ENCODE results near the gene GDF15.

Gene GDF15

GRCh38 chr19:18432275-18433014 is 46.5 kb downstream of the GDF15 start:
- no peak for DNase-seq

GRCh38 chr19:18433015-18433691 is 47.2 kb downstream of the GDF15 start:
- DNase-seq = no peak

GRCh38 chr19:18433735-18434398 is 47.9 kb downstream of the GDF15 start:
- no peak for DNase-seq

GRCh38 chr19:18434411-18435175 is 48.6 kb downstream of the GDF15 start:
- no peak for DNase-seq

- DNase-seq = no peak
These were observed 49.4 kb downstream of the GDF15 start for GRCh38 chr19:18435178-18435841.

GRCh38 chr19:18435842-18436670 is 50.1 kb downstream of the GDF15 start:
- no peak for DNase-seq

GRCh38 chr19:18436671-18437490 is 50.9 kb downstream of the GDF15 start:
- DNase-seq = peak; percentile 44

GRCh38 chr19:18437491-18438330 is 51.8 kb downstream of the GDF15 start, which contains the start of gene ISYNA1:
ISYNA1 (minus strand) TSS chr19:18438133; CDS start chr19:18437979, 154 bp downstream.
- no peak for DNase-seq

- DNase-seq = no peak
These were observed 52.5 kb downstream of the GDF15 start for GRCh38 chr19:18438331-18439024.
